Muscle of arm (tissue), 12 donors: ENCODE results near the gene PRG3. TPM values are rescaled to one million over a fixed set of nuclear protein-coding genes. Genes with fewer than 3 reads are reported as not detected.
"Not testable (repeated sequence)": the region's sequence is repeated elsewhere in the genome, so short reads cannot be mapped to it uniquely, and the experiment has no call there.

ENCODE experiments used
- DNase-seq: peaks from one replicate; pipeline ENCODE4 v3.0.0-alpha.2; 2013
- polyA plus RNA-seq, 12 donors: library from polyadenylated mRNA; unstranded; fragments of 120-200 nt; gene quantifications; one replicate each; pipeline ENCODE4 v1.2.1, GENCODE V29; 2013; ENCODE audit not compliant: insufficient read length in 12 of 12

The PRG3 gene
- polyA plus RNA-seq, 12 donors = 0.28 to 5.8 (median 0.49) TPM; not detected in 6

DNA sequence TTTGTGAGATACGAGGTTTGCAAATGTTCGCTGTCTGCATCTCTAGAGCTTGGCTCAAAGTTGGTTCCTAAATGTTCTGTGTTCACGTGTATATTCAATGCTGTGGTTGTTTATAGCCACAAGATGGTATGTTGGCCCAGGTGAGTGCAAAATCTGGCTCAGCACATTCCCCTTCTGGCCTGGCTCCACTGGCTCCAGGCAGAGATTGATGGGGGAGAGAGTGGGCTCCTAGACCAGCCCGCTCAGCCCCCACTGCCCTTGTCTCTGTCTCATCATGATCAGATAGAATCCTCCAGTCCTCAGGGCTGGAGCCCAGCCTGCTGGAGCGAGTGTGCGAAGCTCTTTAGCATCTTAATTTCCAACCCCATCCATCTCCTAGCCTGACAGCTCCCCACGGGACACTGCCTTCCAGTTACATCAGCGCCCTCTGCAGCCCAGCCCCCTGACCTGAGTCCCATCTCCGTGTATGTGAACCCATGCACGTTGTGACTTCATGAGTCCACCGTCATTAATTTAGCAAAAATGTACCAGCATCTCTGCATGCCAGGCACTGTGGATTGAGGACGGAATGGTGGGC lies 40.8 kb downstream of the PRG3 start:
- DNase-seq = no peak

DNA sequence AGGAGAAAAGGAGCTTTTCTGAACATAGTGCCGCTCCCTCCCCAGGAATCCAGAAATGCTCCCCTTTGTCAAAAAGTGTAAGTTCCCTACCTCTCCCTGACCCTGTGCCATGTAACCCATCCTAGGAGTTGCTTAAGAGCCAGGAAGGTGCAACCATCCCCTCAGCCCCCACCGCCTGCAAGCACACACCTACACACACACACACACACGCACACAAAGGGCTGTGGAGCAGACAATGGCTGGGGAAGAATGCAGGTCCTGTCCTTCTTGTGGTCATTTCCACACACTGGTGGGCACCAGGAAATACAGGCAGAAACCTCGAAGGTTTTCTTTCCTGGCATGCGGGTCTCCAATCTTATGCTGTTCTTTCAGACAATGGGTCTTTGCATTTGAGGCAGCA lies 41.6 kb downstream of the PRG3 start:
- no peak for DNase-seq

- no peak for DNase-seq
These were observed 42.8 kb downstream of the PRG3 start, which contains the start of gene P2RX3 for GRCh38 chr11:57338142-57338541. P2RX3 (plus strand) TSS chr11:57338352; CDS start chr11:57338551, 199 bp downstream.

GRCh38 chr11:57336856-57337255 lies 44.1 kb downstream of the PRG3 start:
- not testable (repeated sequence) for DNase-seq

- no peak for DNase-seq
These were observed 44.8 kb downstream of the PRG3 start for GRCh38 chr11:57336111-57336666.

DNA sequence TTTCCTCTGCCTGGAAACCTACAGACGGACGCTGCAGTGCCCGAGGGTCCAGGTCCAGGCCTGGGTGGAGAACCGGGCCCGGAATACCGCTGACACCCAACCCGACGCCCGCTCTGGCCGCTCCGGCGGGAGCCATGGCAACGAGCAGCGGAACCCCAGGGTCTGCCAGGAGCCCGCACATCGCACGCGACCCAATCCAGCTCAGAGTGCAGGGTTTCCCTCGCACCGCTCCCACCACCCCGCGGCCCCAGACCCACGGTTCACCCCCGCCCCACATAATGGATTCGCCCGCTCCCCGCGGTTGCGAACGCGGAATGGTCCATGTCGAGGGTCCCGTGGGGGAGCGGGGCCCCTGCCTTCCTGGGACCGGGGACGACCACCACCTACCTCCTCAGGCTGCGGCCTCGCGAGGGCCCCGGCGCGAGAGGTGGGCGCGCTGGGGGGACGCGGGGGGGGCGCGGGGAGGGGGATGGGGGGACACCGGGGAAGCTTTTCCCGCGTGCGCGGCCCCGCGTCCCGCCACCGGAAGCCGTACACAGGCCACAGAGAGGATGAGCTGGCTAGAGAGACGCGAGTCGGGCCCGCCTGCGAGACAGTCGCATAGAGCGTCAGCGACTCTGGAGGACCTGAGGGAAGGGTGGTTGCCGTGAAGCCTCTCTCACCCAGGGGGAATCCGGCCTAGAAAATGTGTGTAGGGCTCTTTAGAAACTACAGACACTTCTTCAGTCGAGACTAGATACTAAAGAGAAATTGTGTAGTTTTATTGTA lies 45.4 kb downstream of the PRG3 start, which contains the start of gene SSRP1:
TSS of gene SSRP1 (minus strand) at position 550 of the 768 bp plus-strand sequence. CDS start 771 bp downstream, outside the sequence.
- DNase-seq = peak; percentile 84

GRCh38 chr11:57335023-57335342 lies 46.0 kb downstream of the PRG3 start:
- no peak for DNase-seq

DNA sequence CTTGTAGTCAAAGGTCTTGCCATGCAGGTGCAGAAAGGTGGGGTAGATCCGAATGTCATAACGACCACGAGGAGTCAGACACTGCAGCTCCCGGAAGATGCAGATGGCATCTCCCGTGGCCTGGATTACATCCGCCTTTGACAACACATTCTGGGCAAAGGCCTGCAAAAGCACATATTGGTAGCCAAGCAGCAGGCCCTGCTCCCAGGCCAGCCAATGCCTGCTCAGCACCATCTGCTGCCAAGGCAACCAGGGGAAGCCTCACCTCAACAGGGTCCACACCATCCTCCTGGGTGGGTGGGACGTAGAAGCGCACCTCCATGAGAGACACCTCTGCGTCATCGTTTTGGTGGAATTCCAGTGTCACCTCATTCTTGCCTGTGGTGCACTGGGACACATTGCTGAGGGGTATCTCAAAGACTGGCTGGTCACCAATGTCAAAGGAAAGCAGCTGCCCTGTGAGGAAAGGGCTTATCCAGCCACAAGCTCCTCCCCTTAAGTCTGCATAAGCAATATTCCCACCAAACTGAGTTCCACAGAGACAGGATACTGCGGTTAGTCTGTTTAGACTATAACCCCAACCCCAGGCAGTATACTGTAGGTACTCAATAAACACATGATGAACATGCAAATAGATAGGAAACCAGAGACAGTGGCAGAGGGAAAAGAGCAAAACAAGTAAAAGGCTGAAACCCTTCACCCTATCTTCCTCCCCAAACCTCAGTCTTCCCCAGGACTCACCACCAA lies 48.1 kb downstream of the PRG3 start:
- no peak for DNase-seq

- DNase-seq = no peak
These were observed 49.2 kb downstream of the PRG3 start for GRCh38 chr11:57331720-57332119.

- DNase-seq = no peak
These were observed 50.9 kb downstream of the PRG3 start for GRCh38 chr11:57330029-57330428.

- DNase-seq = no peak
These were observed 53.2 kb downstream of the PRG3 start for GRCh38 chr11:57327721-57328120.

Other genes with a start within 250 kb of the PRG3 start
- gene LRRC55, start 199.2 kb downstream of the PRG3 start, polyA plus RNA-seq = 1 to 10 TPM in 11 of 12 donors, not detected in 1; 1.1 to 6.8 (median 1.6) TPM
- 100 to 1,000 TPM in 1 of 12 donors, 10 to 100 TPM in 10, not detected in 1; 79.1 to 106 (median 89.6) TPM for gene APLNR, start 143.9 kb downstream of the PRG3 start, polyA plus RNA-seq
- 100 to 1,000 TPM in 9 of 12 donors, 10 to 100 TPM in 2, not detected in 1; 84.0 to 149 (median 111) TPM for gene TNKS1BP1, start 56.2 kb downstream of the PRG3 start, polyA plus RNA-seq
- 100 to 1,000 TPM in 4 of 12 donors, 10 to 100 TPM in 7, not detected in 1; 75.2 to 157 (median 94.7) TPM for gene SSRP1, start 45.3 kb downstream of the PRG3 start, polyA plus RNA-seq
- gene P2RX3, start 42.8 kb downstream of the PRG3 start, polyA plus RNA-seq = 1 to 10 TPM in 10 of 12 donors, not detected in 2; 1.6 to 5.6 (median 4.1) TPM
- gene PRG2, start 9.5 kb upstream of the PRG3 start, polyA plus RNA-seq = 10 to 100 TPM in 1 of 12 donors, 1 to 10 TPM in 3, under 1 TPM in 6, not detected in 2; 0.17 to 11.9 (median 0.43) TPM
- 10 to 100 TPM in 11 of 12 donors, not detected in 1; 24.6 to 45.1 (median 28.1) TPM for gene SLC43A3, start 46.0 kb upstream of the PRG3 start, polyA plus RNA-seq
- 10 to 100 TPM in 10 of 12 donors, 1 to 10 TPM in 1, not detected in 1; 9.0 to 43.3 (median 24.2) TPM for gene RTN4RL2, start 79.4 kb upstream of the PRG3 start, polyA plus RNA-seq
- gene SLC43A1, start 134.6 kb upstream of the PRG3 start, polyA plus RNA-seq = 10 to 100 TPM in 6 of 12 donors, 1 to 10 TPM in 5, not detected in 1; 6.7 to 27.7 (median 11.8) TPM
- 10 to 100 TPM in 11 of 12 donors, not detected in 1; 25.3 to 71.9 (median 38.1) TPM for gene TIMM10, start 149.6 kb upstream of the PRG3 start, polyA plus RNA-seq
- gene SMTNL1, start 156.4 kb upstream of the PRG3 start, polyA plus RNA-seq = 100 to 1,000 TPM in 11 of 12 donors, 10 to 100 TPM in 1; 63.6 to 366 (median 189) TPM
- 10 to 100 TPM in 11 of 12 donors, not detected in 1; 18.6 to 30.6 (median 24.4) TPM for gene UBE2L6, start 186.5 kb upstream of the PRG3 start, polyA plus RNA-seq
- gene SERPING1, start 216.5 kb upstream of the PRG3 start, polyA plus RNA-seq = 100 to 1,000 TPM in 4 of 12 donors, 10 to 100 TPM in 7, not detected in 1; 74.1 to 187 (median 90.7) TPM